H9 (cell line): Measurements from ENCODE around the gene TRIM75. TPM values are rescaled to one million over a fixed set of nuclear protein-coding genes. Genes with fewer than 3 reads are reported as not detected.
A peak's percentile ranks its signal among the peaks of the same experiment; 100 is the strongest.

ENCODE experiments used
- DNase-seq: peaks from one replicate; pipeline ENCODE4 v3.0.0-alpha.2; 2017
- H2AFZ ChIP-seq: one replicate; pipeline ENCODE4 v1.6.1; 2013; ENCODE audit warnings: mild to moderate bottlenecking, low read length, control low read depth, moderate library complexity
- H2AK5ac ChIP-seq: 2 replicates; pipeline ENCODE4 v1.6.1; 2013; ENCODE audit warnings: low read length, control low read depth, mixed read lengths; ENCODE audit not compliant: insufficient read length
- H2BK120ac ChIP-seq: one replicate; pipeline ENCODE4 v1.6.1; 2013; ENCODE audit warnings: low read depth, mild to moderate bottlenecking, low read length, control low read depth, inconsistent platforms; ENCODE audit not compliant: poor library complexity, severe bottlenecking
- H2BK12ac ChIP-seq: 2 replicates; pipeline ENCODE4 v1.6.1; 2013; ENCODE audit warnings: low read length, control low read depth, mixed read lengths, low read depth; ENCODE audit not compliant: insufficient read length
- H2BK15ac ChIP-seq: 2 replicates; pipeline ENCODE4 v1.6.1; 2013; ENCODE audit warnings: low read depth, low read length, control low read depth
- H2BK20ac ChIP-seq: one replicate; pipeline ENCODE4 v1.6.1; 2013; ENCODE audit warnings: low read depth, mild to moderate bottlenecking, low read length, control low read depth, inconsistent platforms; ENCODE audit not compliant: poor library complexity, severe bottlenecking
- H2BK5ac ChIP-seq: 2 replicates; pipeline ENCODE4 v1.6.1; 2013; ENCODE audit warnings: low read length, control low read depth, mixed read lengths; ENCODE audit not compliant: insufficient read length
- H3K14ac ChIP-seq: 2 replicates; pipeline ENCODE4 v1.6.1; 2013; ENCODE audit warnings: low read length, control low read depth; ENCODE audit not compliant: insufficient read depth
- H3K18ac ChIP-seq: 2 replicates; pipeline ENCODE4 v1.6.1; 2013; ENCODE audit warnings: low read depth, mild to moderate bottlenecking, mixed read lengths, low read length, control low read depth; ENCODE audit not compliant: insufficient read length
- H3K23ac ChIP-seq: 2 replicates; pipeline ENCODE4 v1.6.1; 2013; ENCODE audit warnings: low read length, control low read depth, mixed read lengths, low read depth; ENCODE audit not compliant: insufficient read length
- H3K23me2 ChIP-seq: 2 replicates; pipeline ENCODE4 v1.6.1; 2013; ENCODE audit warnings: low read depth, mild to moderate bottlenecking, mixed read lengths, low read length, control low read depth; ENCODE audit not compliant: insufficient read length, poor library complexity, severe bottlenecking
- H3K27ac ChIP-seq: 2 replicates; pipeline ENCODE4 v1.5.1; 2013; ENCODE audit warnings: low read length, control low read depth, mixed read lengths, low read depth; ENCODE audit not compliant: insufficient read length
- H3K27me3 ChIP-seq: 2 replicates; pipeline ENCODE4 v1.6.1; 2013; ENCODE audit warnings: low read length, control low read depth, inconsistent platforms; ENCODE audit not compliant: insufficient read depth
- H3K4ac ChIP-seq: 2 replicates; pipeline ENCODE4 v1.6.1; 2013; ENCODE audit warnings: low read depth, mild to moderate bottlenecking, control low read depth, inconsistent platforms, low read length, moderate library complexity
- H3K4me1 ChIP-seq: 2 replicates; pipeline ENCODE4 v1.6.1; 2013; ENCODE audit warnings: low read length, control low read depth, inconsistent platforms; ENCODE audit not compliant: insufficient read depth
- H3K4me2 ChIP-seq: 2 replicates; pipeline ENCODE4 v1.6.1; 2013; ENCODE audit warnings: low read length, control low read depth, mixed read lengths; ENCODE audit not compliant: insufficient read length, insufficient read depth
- H3K56ac ChIP-seq: 2 replicates; pipeline ENCODE4 v1.6.1; 2013; ENCODE audit warnings: low read depth, mild to moderate bottlenecking, mixed read lengths, low read length, control low read depth; ENCODE audit not compliant: insufficient read length
- H3K79me1 ChIP-seq: 2 replicates; pipeline ENCODE4 v1.6.1; 2013; ENCODE audit warnings: low read depth, mild to moderate bottlenecking, moderate library complexity, low read length, control low read depth, inconsistent platforms; ENCODE audit not compliant: insufficient read depth, poor library complexity, severe bottlenecking
- H3K79me2 ChIP-seq: 2 replicates; pipeline ENCODE4 v1.6.1; 2013; ENCODE audit warnings: low read length, control low read depth, inconsistent platforms; ENCODE audit not compliant: insufficient read depth
- H3K9ac ChIP-seq: 2 replicates; pipeline ENCODE4 v1.6.1; 2013; ENCODE audit warnings: low read length, control low read depth, mixed read lengths; ENCODE audit not compliant: insufficient read length; ENCODE audit errors: extremely low read depth
- H3K9me3 ChIP-seq: one replicate; pipeline ENCODE4 v1.6.1; 2013; ENCODE audit warnings: low read depth, low read length, inconsistent platforms; ENCODE audit not compliant: control insufficient read depth
- H3T11ph ChIP-seq: one replicate; pipeline ENCODE4 v1.6.1; 2013; ENCODE audit warnings: mild to moderate bottlenecking, low read length, control low read depth, inconsistent platforms
- H4K20me1 ChIP-seq: one replicate; pipeline ENCODE4 v1.6.1; 2013; ENCODE audit not compliant: control insufficient read depth, insufficient read length, insufficient read depth
- H4K5ac ChIP-seq: 2 replicates; pipeline ENCODE4 v1.6.1; 2013; ENCODE audit warnings: low read depth, mild to moderate bottlenecking, mixed read lengths, low read length, control low read depth; ENCODE audit not compliant: insufficient read length
- H4K8ac ChIP-seq: replicated peaks from 2 replicates; pipeline ENCODE4 v1.6.1; 2013; ENCODE audit warnings: low read length, control low read depth, mixed read lengths, low read depth; ENCODE audit not compliant: insufficient read length
- H4K91ac ChIP-seq: 2 replicates; pipeline ENCODE4 v1.6.1; 2013; ENCODE audit warnings: low read depth, mild to moderate bottlenecking, moderate library complexity, mixed read lengths, low read length, control low read depth; ENCODE audit not compliant: insufficient read length
- H3K27ac Mint-ChIP-seq, 3 experiments: 2 replicates in 2 of 3; 3 replicates in 1 of 3; pipeline ENCODE4 v1.8.0; 2020 to 2021; ENCODE audit warnings: mixed read lengths in 3 of 3, mild to moderate bottlenecking in 1 of 3, moderate library complexity in 1 of 3
- H3K27me3 Mint-ChIP-seq: 2 replicates; pipeline ENCODE4 v1.8.0; 2021; ENCODE audit warnings: low read depth, mild to moderate bottlenecking, moderate library complexity, mixed read lengths
- H3K36me3 Mint-ChIP-seq, 3 experiments: 2 replicates in 2 of 3; 3 replicates in 1 of 3; pipeline ENCODE4 v1.8.0; 2020 to 2021; ENCODE audit warnings: low read depth in 3 of 3, mixed read lengths in 3 of 3; ENCODE audit not compliant: insufficient read depth in 1 of 3
- H3K4me1 Mint-ChIP-seq, 2 experiments: 2 replicates each; pipeline ENCODE4 v1.8.0; 2020; ENCODE audit warnings: mixed read lengths in 2 of 2
- H3K4me3 Mint-ChIP-seq, 2 experiments: 2 replicates in 1 of 2; 3 replicates in 1 of 2; pipeline ENCODE4 v1.8.0; 2020 to 2021; ENCODE audit warnings: mild to moderate bottlenecking in 2 of 2, mixed read lengths in 2 of 2, moderate library complexity in 1 of 2
- H3K9me3 Mint-ChIP-seq, 2 experiments: 2 replicates in 1 of 2; 3 replicates in 1 of 2; pipeline ENCODE4 v1.8.0; 2020; ENCODE audit warnings: mild to moderate bottlenecking in 2 of 2, mixed read lengths in 2 of 2, moderate library complexity in 1 of 2
- CTCF ChIP-seq: fragments of 200-600 bp; sonication (generic); conservative IDR thresholded peaks from 3 replicates; pipeline ENCODE4 v1.8.0; 2021; ENCODE audit warnings: antibody characterized with exemption, mild to moderate bottlenecking
- WGBS: extraction: QIAGEN DNeasy Blood & Tissue Kit; methylation state at CpG from one replicate; pipeline ENCODE4 v1.1.7; 2013; ENCODE audit warnings: missing lambda C conversion rate, low lambda C conversion rate, mixed read lengths; ENCODE audit not compliant: insufficient read length; ENCODE audit errors: extremely low coverage; 5-methylcytosine and 5-hydroxymethylcytosine counted together
- total RNA-seq: library from RNA; stranded (reverse); gene quantifications from 2 replicates; pipeline ENCODE4 v1.2.1, GENCODE V29; 2021

The TRIM75 gene
- total RNA-seq, 1 experiment from 2014 or later: not detected

- H3K4me2 ChIP-seq: no peak overlapping the region
- H2BK5ac ChIP-seq: no peak overlapping the region
- H2AFZ ChIP-seq: no peak overlapping the region
- no peak overlapping the region for H2BK20ac ChIP-seq
- no peak for DNase-seq
- H3K23me2 ChIP-seq: no peaks in the 10 kb centered on the region
- WGBS: no CpG with 5 or more reads among the region's 5 CpGs
- no peak overlapping the region for H3K14ac ChIP-seq
- no peak overlapping the region for H3K27ac ChIP-seq
- H4K20me1 ChIP-seq: no peaks in the 10 kb centered on the region
- no peaks in the 10 kb centered on the region for H3K9me3 ChIP-seq
- H4K8ac ChIP-seq: no peak overlapping the region
- no peak overlapping the region for H3K23ac ChIP-seq
- no peak overlapping the region for H4K5ac ChIP-seq
- Mint-ChIP-seq H3K4me1 (peaks cover 10 to 12% of the 10 kb centered on the region in 2 experiments), H3K4me3 (no peak overlapping the region), H3K36me3 (no peaks in the 10 kb centered on the region), H3K27me3 (no peaks in the 10 kb centered on the region), H3K27ac (peak overlapping the region in 1 of 3 experiments; percentile 57; a peak in 2 of 7 replicates), H3K9me3 (no peaks in the 10 kb centered on the region)
- no peak overlapping the region for H2BK120ac ChIP-seq
- H3K79me1 ChIP-seq: no peaks in the 10 kb centered on the region
- H2BK12ac ChIP-seq: no peak overlapping the region
- H2AK5ac ChIP-seq: no peak overlapping the region
- no peak overlapping the region for H3T11ph ChIP-seq
- no peak overlapping the region for H4K91ac ChIP-seq
- H3K9ac ChIP-seq: no peak overlapping the region
- no peak overlapping the region for H3K4ac ChIP-seq
- no peak overlapping the region for H3K18ac ChIP-seq
- TF ChIP-seq CTCF: no peak
- no peaks in the 10 kb centered on the region for H3K79me2 ChIP-seq
- no peak overlapping the region for H3K56ac ChIP-seq
- H3K27me3 ChIP-seq: no peaks in the 10 kb centered on the region
- H3K4me1 ChIP-seq: no peaks in the 10 kb centered on the region
- H2BK15ac ChIP-seq: no peak overlapping the region
Observed at GRCh38 chr4:165048170-165048569, 5.5 kb upstream of the TRIM75 start.
